ENCODE measurements around the gene PLA1A.

DNA sequence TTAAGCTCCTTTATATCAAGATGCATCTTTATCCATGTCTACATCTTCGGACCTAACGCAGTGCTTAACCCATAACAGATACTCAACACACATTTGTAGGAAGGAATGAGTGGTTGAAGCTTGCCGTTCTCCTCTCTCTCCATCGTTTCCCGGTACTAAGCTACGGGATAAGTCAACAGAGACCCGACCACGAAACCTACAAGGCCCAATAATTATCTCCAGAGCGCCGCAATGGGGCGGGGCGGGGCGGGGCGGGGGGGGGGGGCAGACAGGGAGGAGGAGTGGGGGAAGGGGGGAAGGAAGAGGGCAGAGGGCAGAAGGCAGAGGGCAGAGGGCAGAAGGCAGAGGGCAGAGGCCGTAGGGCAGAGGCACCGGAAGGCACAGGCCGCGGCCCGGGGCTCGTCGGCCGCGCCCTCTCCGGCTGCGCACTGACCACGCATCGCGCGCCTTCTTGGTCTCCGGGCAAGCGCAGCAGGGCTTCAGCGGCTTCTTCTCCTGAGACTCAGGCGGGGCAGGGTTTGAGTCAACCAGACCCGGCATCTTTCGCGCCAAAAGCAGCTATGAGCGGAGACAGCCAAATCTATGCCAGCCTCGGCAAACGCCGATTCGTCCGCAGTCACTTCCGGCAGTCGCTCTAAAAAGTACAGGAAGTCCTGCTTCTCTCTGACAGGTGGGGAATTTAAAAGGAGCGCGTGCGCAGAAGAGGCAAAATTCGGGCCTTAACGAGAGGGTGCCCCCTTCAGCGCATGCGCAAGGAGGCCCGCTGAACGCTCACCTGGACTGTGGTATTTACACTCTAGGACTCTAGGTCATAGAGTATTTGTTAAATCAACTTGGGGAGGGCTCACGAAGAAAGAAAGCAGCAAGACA, 79.3 kb downstream of the PLA1A start, which contains the start of gene COX17:
- TF ChIP-seq, protein P1, sequence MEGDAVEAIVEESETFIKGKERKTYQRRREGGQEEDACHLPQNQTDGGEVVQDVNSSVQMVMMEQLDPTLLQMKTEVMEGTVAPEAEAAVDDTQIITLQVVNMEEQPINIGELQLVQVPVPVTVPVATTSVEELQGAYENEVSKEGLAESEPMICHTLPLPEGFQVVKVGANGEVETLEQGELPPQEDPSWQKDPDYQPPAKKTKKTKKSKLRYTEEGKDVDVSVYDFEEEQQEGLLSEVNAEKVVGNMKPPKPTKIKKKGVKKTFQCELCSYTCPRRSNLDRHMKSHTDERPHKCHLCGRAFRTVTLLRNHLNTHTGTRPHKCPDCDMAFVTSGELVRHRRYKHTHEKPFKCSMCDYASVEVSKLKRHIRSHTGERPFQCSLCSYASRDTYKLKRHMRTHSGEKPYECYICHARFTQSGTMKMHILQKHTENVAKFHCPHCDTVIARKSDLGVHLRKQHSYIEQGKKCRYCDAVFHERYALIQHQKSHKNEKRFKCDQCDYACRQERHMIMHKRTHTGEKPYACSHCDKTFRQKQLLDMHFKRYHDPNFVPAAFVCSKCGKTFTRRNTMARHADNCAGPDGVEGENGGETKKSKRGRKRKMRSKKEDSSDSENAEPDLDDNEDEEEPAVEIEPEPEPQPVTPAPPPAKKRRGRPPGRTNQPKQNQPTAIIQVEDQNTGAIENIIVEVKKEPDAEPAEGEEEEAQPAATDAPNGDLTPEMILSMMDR (IDR thresholded peaks at IDR 0.05), result no peak
- no peak for TF ChIP-seq SMC3 (IDR thresholded peaks at IDR 0.05; ENCODE audit: low read depth, low read length)
- no peak for TF ChIP-seq FOXM1 (IDR thresholded peaks at IDR 0.05; ENCODE audit: low read depth)
- TF ChIP-seq CHD2 (IDR thresholded peaks at IDR 0.05; ENCODE audit: low read length, partially characterized antibody), result no peak
- no peak for TF ChIP-seq POLR2AphosphoS5 (IDR thresholded peaks at IDR 0.05; ENCODE audit: low read depth, low read length)
- TF ChIP-seq EZH2phosphoT487 (IDR thresholded peaks at IDR 0.05; ENCODE audit: borderline replicate concordance, low read depth), result no peak
- TF ChIP-seq NFIC (IDR thresholded peaks at IDR 0.05; ENCODE audit: borderline replicate concordance), result no peak
- TF ChIP-seq FOXJ3 (CRISPR knock-in tag; IDR thresholded peaks at IDR 0.05), result no peak
- TF ChIP-seq TCF12 (IDR thresholded peaks at IDR 0.05), result no peak
- TF ChIP-seq RFX5 (IDR thresholded peaks at IDR 0.05; ENCODE audit: low read length), result no peak
- TF ChIP-seq EP300 (IDR thresholded peaks at IDR 0.05; ENCODE audit: borderline replicate concordance in 1 of 2, low read depth in 1 of 2, low read length in 1 of 2), result no peak
- no peak for TF ChIP-seq JUND (IDR thresholded peaks at IDR 0.05)
